ENCODE results near the gene GPANK1. TPM values are rescaled to one million over a fixed set of nuclear protein-coding genes. Genes with fewer than 3 reads are reported as not detected.

GPANK1 gene
- total RNA-seq, 1 experiment from 2014 or later: 11.5 TPM

GRCh38 chr6:31689249-31690110 lies 24.7 kb upstream of the GPANK1 start:
- Histone ChIP-seq H3K9me2 (ENCODE audit: insufficient read depth) (no peaks in the 10 kb centered on the region), H3K27ac (no peak overlapping the region), H3K79me2 (ENCODE audit: low read depth) (no peaks in the 10 kb centered on the region), H4K20me1 (ENCODE audit: insufficient read depth) (no peaks in the 10 kb centered on the region), H2AFZ (no peak overlapping the region), H3K27me3 (ENCODE audit: insufficient read depth, low read depth) (no peaks in the 10 kb centered on the region), H3K4me3 (no peak overlapping the region), H3K4me2 (no peak overlapping the region), H3K9me3 (ENCODE audit: insufficient read depth, low read depth) (no peaks in the 10 kb centered on the region), H3K4me1 (replicated peaks; ENCODE audit: insufficient read depth) (no peaks in the 10 kb centered on the region; the same call in 1 of the 2 replicates), H3F3A (ENCODE audit: insufficient read depth, low read depth) (no peaks in the 10 kb centered on the region; the same call in 1 of the 2 replicates), H3K36me3 (ENCODE audit: low read depth) (no peaks in the 10 kb centered on the region)
- TF ChIP-seq CTCF (conservative IDR thresholded peaks at IDR 0.05): peak; percentile 47; the same call in 1 of the 2 replicates
- TF ChIP-seq EZH2 (IDR thresholded peaks at IDR 0.05; ENCODE audit: low read depth): no peak
- intact Hi-C loops (cut with micrococcal nuclease; ENCODE audit: unreplicated experiment): loop anchor here (10.0 kb wide), 1 partner anchor 185 kb away; the partner anchor contains the start of gene SLC44A4
- no TSS peak for BruUV-seq (replicated peaks)
- DNase-seq: no peak
- POLR2A ChIA-PET (ENCODE audit: unreplicated experiment): no interaction called here
- CTCF ChIA-PET: no interaction called here

GRCh38 chr6:31687860-31688693 lies 23.3 kb upstream of the GPANK1 start:
- Histone ChIP-seq H3K4me1 (replicated peaks; ENCODE audit: insufficient read depth) (no peaks in the 10 kb centered on the region; the same call in 1 of the 2 replicates), H3F3A (ENCODE audit: insufficient read depth, low read depth) (no peaks in the 10 kb centered on the region; the same call in 1 of the 2 replicates), H3K36me3 (ENCODE audit: low read depth) (no peaks in the 10 kb centered on the region), H3K27ac (no peak overlapping the region), H3K27me3 (ENCODE audit: insufficient read depth, low read depth) (no peaks in the 10 kb centered on the region), H3K9me2 (ENCODE audit: insufficient read depth) (no peaks in the 10 kb centered on the region), H3K4me2 (no peak overlapping the region), H3K4me3 (no peak overlapping the region), H4K20me1 (ENCODE audit: insufficient read depth) (no peaks in the 10 kb centered on the region), H3K9me3 (ENCODE audit: insufficient read depth, low read depth) (no peaks in the 10 kb centered on the region), H2AFZ (no peak overlapping the region), H3K79me2 (ENCODE audit: low read depth) (no peaks in the 10 kb centered on the region)
- TF ChIP-seq CTCF (conservative IDR thresholded peaks at IDR 0.05) (no peak), EZH2 (IDR thresholded peaks at IDR 0.05; ENCODE audit: low read depth) (no peak)
- CTCF ChIA-PET: interaction anchor here (1.0 kb wide), 1 partner anchor 50 kb away, joined by 3 read pairs; no protein-coding TSS in a partner anchor
- POLR2A ChIA-PET (ENCODE audit: unreplicated experiment): no interaction called here
- intact Hi-C loops (cut with micrococcal nuclease; ENCODE audit: unreplicated experiment): loop anchor here (10.0 kb wide), 1 partner anchor 187 kb away; the partner anchor contains the start of gene SLC44A4
- no TSS peak for BruUV-seq (replicated peaks)
- no peak for DNase-seq

- Histone ChIP-seq H3F3A (ENCODE audit: insufficient read depth, low read depth) (peaks cover under 1% of the 10 kb centered on the region; the same call in 1 of the 2 replicates), H3K9me3 (ENCODE audit: insufficient read depth, low read depth) (no peaks in the 10 kb centered on the region), H3K27ac (no peak overlapping the region), H3K36me3 (ENCODE audit: low read depth) (no peaks in the 10 kb centered on the region), H3K79me2 (ENCODE audit: low read depth) (no peaks in the 10 kb centered on the region), H3K27me3 (ENCODE audit: insufficient read depth, low read depth) (no peaks in the 10 kb centered on the region), H3K4me1 (replicated peaks; ENCODE audit: insufficient read depth) (no peaks in the 10 kb centered on the region; the same call in 1 of the 2 replicates), H2AFZ (no peak overlapping the region), H3K4me2 (no peak overlapping the region), H4K20me1 (ENCODE audit: insufficient read depth) (no peaks in the 10 kb centered on the region), H3K9me2 (ENCODE audit: insufficient read depth) (no peaks in the 10 kb centered on the region), H3K4me3 (no peak overlapping the region)
- no TSS peak for BruUV-seq (replicated peaks)
- TF ChIP-seq EZH2 (IDR thresholded peaks at IDR 0.05; ENCODE audit: low read depth) (no peak), CTCF (conservative IDR thresholded peaks at IDR 0.05) (no peak)
- CTCF ChIA-PET: interaction anchor here (1.0 kb wide), 1 partner anchor 51 kb away, joined by 3 read pairs; no protein-coding TSS in a partner anchor
- intact Hi-C loops (cut with micrococcal nuclease; ENCODE audit: unreplicated experiment): loop anchor here (10.0 kb wide), 1 partner anchor 187 kb away; the partner anchor contains the start of gene SLC44A4
- no peak for DNase-seq
- POLR2A ChIA-PET (ENCODE audit: unreplicated experiment): no interaction called here
Observed at GRCh38 chr6:31687321-31687720, 22.5 kb upstream of the GPANK1 start.
